Measurements from ENCODE around the gene SIGLEC8.
"Not testable (repeated sequence)": the region's sequence is repeated elsewhere in the genome, so short reads cannot be mapped to it uniquely, and the experiment has no call there.

SIGLEC8 gene

GRCh38 chr19:51473009-51473707 is 14.9 kb upstream of the SIGLEC8 start:
- DNase-seq (ENCODE audit: low read depth in 2 of 2), result peak; percentile 8 to 20

DNA sequence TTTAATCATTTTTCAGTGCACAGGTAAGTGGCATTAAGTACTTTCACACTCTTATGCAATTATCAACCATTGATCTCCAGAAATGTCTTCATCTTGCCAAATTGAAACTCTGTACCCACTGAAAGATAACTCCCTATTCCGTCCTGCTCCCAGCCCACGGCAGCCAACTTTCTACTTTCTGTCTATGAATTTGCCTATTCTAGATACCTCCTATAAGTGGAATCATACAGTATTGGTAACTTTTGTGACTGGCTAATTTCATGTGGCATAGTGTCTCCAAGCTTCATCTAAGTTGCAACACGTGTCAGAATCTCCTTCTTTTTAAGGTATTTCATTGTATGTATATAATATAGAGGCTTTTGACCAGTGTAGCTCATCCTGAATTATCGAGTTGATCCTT is 14.4 kb upstream of the SIGLEC8 start:
- DNase-seq (ENCODE audit: low read depth in 2 of 2), result no peak

DNA sequence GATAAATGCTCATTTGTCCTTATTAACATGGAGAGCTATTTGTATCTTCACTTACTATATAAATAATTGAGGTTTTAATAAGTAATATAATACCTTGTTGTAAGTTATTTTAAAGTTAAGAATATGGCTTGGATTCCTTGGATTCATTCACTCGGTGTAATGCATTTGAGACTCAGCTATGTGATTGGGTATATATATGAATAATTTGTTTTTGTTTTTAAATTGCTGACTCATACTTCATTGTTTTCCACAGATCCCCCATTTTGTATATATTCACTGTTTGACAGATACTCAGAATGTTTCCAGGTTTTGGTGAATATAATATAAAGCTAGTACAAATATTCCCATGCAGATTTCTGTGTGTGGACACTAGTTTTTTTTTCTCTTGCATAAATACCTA is 13.3 kb upstream of the SIGLEC8 start:
- DNase-seq (ENCODE audit: low read depth in 2 of 2), result no peak

DNA sequence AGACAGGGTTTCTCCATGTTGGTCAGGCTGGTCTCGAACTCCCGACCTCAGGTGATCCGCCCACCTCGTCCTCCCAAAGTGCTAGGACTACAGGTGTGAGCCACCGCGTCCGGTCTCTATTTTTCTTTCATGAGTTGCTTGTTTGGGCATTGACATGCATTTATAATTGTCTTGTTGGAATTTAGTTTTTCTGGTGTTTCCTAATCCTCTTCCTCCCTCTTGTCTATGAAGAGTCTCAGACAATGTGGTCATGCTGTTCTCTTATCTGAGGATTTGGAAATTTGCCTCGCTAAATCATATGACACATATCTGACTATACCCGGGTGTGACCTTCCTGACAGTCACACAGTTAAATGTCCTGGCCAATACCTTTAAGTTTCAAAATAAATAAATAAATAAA is 12.7 kb upstream of the SIGLEC8 start:
- no peak for DNase-seq (ENCODE audit: low read depth in 2 of 2)

GRCh38 chr19:51469629-51470028 is 11.4 kb upstream of the SIGLEC8 start:
- no peak for DNase-seq (ENCODE audit: low read depth in 2 of 2)

DNA sequence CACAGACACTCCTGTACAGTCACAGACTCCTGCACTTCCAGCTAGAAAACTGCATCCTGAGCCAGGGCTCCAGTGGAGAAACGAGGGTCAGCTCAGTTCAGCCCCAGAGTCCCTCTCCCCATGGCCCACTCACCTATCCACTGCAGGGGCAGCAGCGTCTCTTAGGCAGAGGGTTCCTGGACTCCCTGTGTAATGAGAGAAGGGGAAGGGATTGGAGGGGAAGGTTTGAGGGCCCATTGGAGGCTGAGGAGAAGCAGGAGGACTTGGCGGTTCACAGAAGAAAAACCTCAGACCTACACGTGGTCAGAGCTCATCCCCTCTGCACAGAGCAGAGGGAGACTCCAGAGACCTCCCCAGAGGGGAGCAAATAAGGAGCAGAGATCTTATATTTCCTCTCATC is 10.9 kb upstream of the SIGLEC8 start:
- DNase-seq (ENCODE audit: low read depth in 2 of 2), result no peak

DNA sequence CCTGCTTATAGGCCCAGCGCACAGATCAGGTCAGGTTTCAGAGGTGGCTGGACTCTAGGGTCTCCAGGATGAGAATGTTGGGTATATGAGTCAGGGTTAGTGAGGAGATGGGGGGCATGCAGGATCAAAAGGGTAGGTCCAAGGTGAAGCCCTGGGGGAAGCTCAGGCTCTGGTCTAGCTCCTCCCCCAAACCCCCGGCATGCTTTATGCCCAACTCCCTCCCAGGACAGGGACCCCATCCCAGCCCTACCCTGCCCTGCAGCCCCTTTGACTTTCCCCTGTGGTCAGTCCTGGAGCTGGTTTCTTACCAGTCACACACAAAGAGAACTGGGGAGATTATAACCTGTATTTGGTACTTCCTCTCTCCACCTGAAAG is 10.3 kb upstream of the SIGLEC8 start:
- DNase-seq (ENCODE audit: low read depth in 2 of 2), result no peak

DNA sequence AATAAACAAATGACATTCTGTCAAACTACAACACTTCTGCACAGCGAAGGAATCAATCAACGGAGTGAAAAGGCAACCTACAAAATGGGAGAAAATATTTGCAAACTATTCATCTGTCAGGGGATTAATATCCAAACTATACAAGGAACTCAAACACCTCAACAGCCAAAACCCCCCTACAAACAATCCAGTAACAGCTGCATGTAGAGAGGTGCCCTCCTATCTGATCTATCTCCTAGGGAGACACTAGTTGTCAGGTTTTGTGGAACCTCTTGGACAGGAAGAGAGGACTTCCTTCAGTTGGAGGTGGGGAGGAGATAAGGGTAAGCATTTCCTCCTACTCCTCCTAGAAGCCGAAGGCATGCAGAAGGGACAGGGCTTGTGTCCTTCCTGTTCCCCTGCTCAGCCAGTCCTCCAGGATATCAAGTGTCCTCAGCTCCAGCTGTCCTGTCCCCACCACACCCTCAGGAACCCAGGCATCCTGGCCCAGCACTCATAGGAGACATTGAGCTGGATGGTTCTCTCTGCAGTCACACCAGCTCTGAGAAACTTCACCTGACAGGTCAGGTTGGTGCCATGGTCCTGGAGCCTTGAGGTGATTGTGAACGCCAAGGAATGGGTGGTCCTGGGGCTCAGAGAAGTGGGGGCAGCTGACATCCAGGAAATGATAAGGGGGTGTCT is 9.8 kb upstream of the SIGLEC8 start:
- DNase-seq (ENCODE audit: low read depth in 2 of 2), result no peak

- no peak for DNase-seq (ENCODE audit: low read depth in 2 of 2)
Observed at GRCh38 chr19:51466723-51467122, 8.5 kb upstream of the SIGLEC8 start.

- not testable (repeated sequence) for DNase-seq (ENCODE audit: low read depth in 2 of 2)
Observed at GRCh38 chr19:51463976-51464581, 5.8 kb upstream of the SIGLEC8 start.

DNA sequence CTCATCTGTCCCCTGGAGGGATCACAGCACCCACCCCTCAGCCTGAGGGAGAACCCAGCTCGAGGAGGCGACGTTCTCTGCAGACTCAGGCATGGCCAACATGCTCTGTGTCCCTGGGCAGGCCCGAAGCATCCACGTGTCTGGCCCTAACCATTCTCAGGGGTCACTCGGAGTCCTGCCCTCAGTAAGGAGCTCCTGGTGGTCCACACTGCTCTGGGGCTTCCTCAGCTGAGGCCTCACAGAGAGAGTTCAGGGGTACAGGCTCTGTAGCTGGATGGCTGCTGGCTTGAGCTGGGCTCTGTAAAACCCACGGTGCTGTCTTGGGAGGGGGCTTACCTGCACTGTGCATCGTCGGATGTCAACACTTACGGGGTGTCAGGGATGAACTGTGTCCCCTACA is 4.4 kb upstream of the SIGLEC8 start:
- no peak for DNase-seq (ENCODE audit: low read depth in 2 of 2)

DNA sequence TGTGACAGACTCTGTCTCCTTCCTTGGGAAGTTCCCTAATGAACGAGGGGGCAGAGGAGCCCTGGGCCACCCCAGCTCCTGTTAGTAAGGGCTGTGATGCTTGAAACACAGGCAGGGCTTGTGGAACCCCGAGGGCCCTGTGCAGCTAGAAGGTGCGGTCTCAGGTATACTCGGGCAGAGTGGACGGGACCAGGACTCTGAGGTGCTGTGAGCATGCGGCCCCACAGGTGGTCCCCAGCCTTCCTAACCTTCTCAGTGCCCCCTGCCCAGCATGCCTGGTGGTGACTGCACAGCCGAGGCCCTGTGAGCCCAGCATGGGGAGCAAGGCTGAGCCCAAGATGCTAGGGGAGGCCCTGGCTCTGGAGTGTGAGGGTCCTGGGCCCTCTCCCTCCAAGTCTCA is 4.0 kb upstream of the SIGLEC8 start:
- no peak for DNase-seq (ENCODE audit: low read depth in 2 of 2)

DNA sequence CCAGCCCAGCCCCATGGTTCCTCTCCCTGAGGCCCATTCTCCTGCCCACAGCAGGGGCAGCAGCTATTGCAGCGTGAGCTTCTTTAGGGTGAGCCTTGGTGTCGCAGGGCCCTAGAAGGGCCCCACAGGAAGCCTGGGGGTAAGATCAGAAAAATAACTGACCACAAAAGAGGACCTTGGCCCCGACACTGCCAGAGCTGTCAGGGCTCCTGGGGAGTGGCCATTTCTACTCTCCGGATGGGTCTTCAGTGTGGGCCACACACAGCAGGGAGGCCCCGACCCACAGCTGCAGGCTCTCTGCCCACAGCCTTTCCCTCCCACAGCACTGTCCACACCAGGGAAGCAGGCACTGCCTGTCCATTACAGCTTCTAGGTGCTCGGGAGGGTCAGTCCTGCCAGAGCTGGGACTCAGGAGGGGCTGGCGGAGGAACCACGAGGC is 3.5 kb upstream of the SIGLEC8 start:
- DNase-seq (ENCODE audit: low read depth in 2 of 2), result no peak

DNA sequence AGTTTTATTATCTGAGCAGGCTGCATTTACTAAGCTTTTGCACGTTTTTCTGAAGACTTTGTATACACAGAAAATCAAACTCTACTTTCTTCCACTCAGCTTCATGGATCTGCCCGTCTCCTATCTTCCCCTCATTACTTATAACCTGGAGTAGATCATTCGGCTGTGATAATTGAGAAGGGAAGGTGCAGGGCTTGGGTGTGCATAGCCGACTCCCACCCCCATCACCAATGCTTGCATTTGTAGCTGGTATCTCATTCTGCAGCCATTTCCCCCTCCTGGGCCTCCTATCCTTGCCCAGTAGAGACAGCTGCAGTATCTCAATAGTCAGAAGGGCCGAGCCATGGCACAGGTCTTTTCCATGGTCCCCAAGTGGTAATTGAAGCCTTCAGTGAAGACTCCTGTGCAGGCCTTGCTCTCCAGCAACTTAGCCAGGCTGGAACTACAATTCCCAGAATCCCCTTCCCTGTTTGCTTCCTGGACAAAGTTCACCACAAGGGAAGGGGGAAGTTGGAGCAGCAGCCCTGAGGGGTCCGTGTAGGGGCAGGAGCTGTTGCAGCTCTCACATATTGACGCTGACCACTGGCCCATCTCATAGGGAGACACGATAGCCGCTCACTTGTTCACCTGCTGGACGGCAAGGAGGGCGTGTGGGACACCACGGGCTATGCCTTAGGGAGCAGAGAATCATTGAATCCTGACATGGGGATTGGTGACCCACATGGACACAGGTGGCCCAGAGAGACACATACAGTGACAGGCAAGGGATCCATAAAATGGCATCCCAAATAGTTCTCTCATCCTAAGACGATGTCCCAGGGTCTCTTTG is 2.1 kb upstream of the SIGLEC8 start:
- DNase-seq (ENCODE audit: low read depth in 2 of 2), result no peak

GRCh38 chr19:51458899-51459505 is 748 bp upstream of the SIGLEC8 start:
- DNase-seq (ENCODE audit: low read depth in 2 of 2), result no peak

DNA sequence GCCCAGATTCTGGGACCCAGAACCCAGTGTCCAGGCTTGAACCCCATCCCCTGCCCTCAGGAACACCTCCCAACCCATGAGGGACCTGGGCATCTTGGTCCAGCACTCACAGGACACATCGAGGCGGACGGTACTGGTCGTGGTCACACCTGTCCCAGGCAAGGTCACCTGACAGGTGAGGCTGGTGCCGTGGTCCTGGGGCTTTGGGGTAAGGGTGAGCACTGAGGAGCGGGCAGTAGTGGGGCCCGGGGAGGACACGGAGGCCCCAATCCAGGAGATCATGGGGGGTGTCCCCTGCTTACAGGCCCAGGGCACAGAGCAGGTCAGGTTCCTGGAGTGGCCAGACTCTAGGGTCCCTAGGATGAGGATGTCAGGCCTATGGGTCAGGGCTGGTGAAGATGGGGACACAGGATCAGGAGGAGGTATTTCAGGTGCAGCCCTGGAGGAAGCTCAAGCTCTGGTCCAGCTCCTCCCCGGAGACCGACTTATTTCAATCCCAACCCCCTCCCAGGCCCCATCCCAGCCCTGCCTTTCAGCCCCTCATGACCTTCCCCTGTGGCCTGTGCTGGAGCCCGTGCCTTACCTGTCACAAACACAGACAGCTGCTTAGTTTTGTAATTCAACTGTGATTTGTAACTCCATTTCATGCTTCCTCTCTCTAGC is 772 bp downstream of the SIGLEC8 start:
- no peak for DNase-seq (ENCODE audit: low read depth in 2 of 2)

DNA sequence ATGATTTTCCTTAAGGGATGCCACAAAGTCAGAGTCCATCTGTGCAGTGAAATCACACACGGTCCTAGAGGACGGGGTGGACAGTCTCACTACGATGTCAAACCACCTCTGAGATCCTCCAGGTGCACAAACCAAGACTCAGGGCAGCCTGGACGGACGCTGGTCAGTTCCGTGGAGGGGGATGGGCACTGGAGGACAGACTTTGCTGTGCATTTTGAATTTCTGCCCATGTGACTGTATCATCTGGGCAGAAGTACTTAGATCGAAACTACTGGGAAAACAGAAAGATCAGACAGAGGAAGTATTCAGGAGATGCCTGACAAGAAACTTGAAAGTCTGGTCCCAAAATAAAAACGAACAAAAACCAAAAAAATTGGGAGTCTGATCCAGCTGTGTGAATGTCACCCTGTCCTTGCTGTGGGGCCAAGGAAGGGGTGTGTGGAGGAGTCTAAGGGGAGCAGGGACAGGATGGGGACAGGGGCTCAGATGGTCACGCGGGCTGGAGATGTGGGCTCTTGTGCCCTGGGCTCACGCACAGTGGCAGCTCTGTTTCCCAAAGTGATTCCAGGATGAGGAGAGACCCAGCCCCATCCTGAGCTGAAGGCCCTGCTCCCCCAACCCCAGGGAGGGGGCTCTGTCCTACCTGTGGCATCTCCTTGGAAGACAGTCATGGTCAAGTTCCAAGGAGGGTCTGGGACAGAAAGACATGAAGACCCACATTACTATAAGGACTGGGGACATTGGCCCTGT is 1.5 kb downstream of the SIGLEC8 start:
- DNase-seq (ENCODE audit: low read depth in 2 of 2), result no peak

GRCh38 chr19:51450730-51451307 is 7.4 kb downstream of the SIGLEC8 start:
- DNase-seq (ENCODE audit: low read depth in 2 of 2), result no peak

- no peak for DNase-seq (ENCODE audit: low read depth in 2 of 2)
Observed at GRCh38 chr19:51448411-51449016, 9.7 kb downstream of the SIGLEC8 start.

- no peak for DNase-seq (ENCODE audit: low read depth in 2 of 2)
Observed at GRCh38 chr19:51448011-51448410, 10.2 kb downstream of the SIGLEC8 start.

Data from fibroblast of skin of left quadriceps (primary cell).